ENCODE measurements around the gene GMIP. TPM values are rescaled to one million over a fixed set of nuclear protein-coding genes. Genes with fewer than 3 reads are reported as not detected.

The GMIP gene
- total RNA-seq, 1 donor from 2014 or later: 15.1 TPM

DNA sequence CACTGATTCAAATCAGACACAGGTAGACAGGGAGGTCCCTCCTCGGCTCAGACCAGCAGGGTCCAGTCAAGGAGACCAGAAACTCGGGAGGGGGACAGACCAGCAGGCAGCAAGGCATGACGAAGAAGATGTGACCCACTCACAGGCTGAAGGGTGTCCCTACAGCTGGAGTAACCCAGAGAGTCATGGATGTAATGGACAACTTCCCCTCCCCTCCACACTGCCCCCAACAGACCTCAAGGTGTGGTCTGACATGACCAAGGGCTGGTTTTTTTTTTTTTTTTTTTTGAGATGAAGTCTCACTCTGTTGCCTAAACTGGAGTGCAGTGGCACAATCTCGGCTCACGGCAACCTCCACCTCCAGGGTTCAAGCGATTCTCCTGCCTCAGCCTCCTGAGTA lies 59.1 kb downstream of the GMIP start:
- no peak for DNase-seq (ENCODE audit: low spot score in 2 of 2)
- FAIRE-seq: no peak

DNA sequence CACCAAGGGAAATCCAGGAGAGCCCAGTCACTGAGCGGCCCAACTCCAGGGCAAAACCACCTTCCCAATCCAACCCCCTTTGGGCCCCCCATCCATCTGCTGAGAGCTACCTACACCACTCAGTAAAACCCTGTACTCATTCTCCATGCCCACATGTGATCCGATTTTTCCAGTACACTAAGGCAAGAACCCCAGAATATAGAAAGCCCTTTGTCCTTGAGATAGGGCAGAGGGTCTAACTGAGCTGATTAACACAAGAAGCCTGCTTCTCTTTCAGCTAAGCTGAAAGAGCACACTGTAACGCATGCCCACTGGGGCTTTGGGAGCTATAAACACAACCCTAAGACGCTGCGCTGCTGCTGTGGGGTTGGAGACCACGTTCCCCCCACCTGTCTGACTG lies 61.0 kb downstream of the GMIP start:
- FAIRE-seq: no peak
- DNase-seq (ENCODE audit: low spot score in 2 of 2): no peak

DNA sequence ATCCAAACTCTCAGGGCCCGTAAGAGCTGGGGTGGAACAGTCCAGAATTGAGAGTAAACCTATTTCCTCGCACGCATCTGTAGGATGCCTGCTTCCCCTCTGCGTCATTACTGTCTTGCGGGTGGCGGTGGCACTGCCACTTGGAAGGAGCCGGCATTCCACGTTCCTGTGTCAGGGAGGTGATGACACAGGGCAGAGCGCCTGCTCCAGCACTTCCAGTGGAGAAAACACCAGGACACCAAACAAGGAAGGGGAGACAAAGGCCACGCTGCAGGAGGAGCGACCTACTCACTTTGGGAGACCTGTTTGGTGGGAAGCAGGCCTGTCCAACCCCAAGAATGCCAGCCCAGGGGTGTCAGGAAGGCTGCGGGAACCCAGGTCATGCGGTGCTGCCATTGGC lies 62.1 kb downstream of the GMIP start:
- FAIRE-seq (no peak), DNase-seq (ENCODE audit: low spot score in 2 of 2) (no peak)

DNA sequence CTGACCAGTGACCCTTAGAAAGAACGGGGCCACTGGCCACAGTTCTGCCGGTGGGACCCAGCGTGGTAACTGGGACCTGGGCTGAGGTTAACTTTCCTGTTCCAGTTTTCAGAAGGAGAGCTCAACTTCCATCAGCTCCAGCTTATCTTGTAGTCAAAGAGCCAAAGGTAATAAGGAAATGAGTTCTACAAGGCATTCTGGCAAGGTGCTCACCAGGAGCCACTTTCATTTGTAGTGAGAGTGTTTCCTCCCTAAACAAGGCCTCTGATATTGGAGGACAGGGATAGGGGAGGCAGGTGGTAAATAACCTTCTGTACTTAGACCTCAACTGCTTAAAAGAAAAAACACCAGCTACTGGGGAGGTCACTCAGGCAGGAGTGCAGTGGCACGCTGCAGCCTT lies 63.0 kb downstream of the GMIP start:
- FAIRE-seq: no peak
- DNase-seq (ENCODE audit: low spot score in 2 of 2): no peak

DNA sequence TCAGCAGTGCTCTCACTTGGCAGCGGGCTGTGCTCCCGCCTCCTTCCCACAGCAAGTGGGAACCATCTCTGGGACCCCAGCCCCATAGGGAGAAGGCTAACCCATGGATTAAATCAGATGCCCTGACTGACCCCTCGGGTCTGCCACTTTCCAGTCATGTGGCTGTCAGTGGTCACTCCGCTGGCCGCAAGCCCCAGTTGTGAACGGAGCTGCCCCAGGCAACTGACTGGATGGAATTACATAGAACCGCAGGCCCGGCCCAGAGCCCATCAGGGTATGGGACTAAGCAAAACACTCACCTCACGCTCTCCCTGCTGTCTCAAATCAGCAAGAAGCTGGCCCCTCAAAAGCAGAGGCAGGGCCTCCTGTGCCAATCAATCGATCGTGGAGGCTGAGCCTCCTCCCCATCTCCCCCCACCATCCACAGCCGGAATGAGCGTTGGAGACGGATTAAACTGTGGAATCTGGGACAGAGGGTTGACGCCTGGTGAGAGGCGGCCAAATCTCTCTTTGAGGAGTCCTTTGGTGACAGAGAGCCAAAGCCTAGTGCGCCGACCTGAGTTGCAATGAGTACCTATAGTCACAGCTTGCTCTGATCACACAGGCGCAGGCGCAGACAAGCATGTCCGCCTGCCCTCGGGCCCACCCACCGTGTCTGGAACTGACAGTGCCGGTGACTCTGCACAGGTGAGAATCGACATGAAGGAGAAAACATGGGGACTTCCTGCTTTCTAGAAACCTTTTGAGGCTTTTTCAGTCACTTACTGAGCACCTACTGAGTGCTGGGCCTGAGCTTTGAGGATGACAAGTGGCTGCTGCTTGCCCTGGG lies 63.7 kb downstream of the GMIP start:
- FAIRE-seq (no peak), DNase-seq (ENCODE audit: low spot score in 2 of 2) (no peak)

Other genes starting within 250 kb of the GMIP start
- gene GATAD2A, start 238.0 kb downstream of the GMIP start, total RNA-seq: 7.7 TPM
- gene TSSK6, start 128.1 kb downstream of the GMIP start, total RNA-seq: 2.4 TPM
- 86.8 TPM for gene NDUFA13, start 127.4 kb downstream of the GMIP start, total RNA-seq
- 5.7 TPM for gene YJEFN3, start 114.7 kb downstream of the GMIP start, total RNA-seq
- gene CILP2, start 105.4 kb downstream of the GMIP start, total RNA-seq: 0.82 TPM
- 11.4 TPM for gene PBX4, start 25.0 kb downstream of the GMIP start, total RNA-seq
- gene LPAR2, start 15.4 kb downstream of the GMIP start, total RNA-seq: 14.7 TPM
- gene ATP13A1, start 20.0 kb upstream of the GMIP start, total RNA-seq: 22.0 TPM
- gene ZNF101, start 25.2 kb upstream of the GMIP start, total RNA-seq: 13.5 TPM
- gene ZNF14, start 89.5 kb upstream of the GMIP start, total RNA-seq: 28.1 TPM
- 57.1 TPM for gene ZNF506, start 178.1 kb upstream of the GMIP start, total RNA-seq
- gene ZNF253, start 222.2 kb upstream of the GMIP start, total RNA-seq: 41.2 TPM

Data from frontal cortex (tissue), 4 donors.